Right atrium auricular region (tissue), 2 donors: ENCODE results near the gene LGALSL. TPM values are rescaled to one million over a fixed set of nuclear protein-coding genes. Genes with fewer than 3 reads are reported as not detected.

Experiments
- DNase-seq: peaks from one replicate; pipeline ENCODE4 v3.0.0-alpha.2; 2019; ENCODE audit warnings: low spot score
- H3K27ac ChIP-seq, 2 donors: fragments of 200-600 bp; sonication (generic); 1 replicate in 1 of 2; 2 replicates in 1 of 2; pipeline ENCODE4 v1.5.1; 2016 to 2019
- H3K27me3 ChIP-seq, 2 donors: fragments of 200-600 bp; sonication (generic); one replicate each; pipeline versions ENCODE4 v1.5.1 to v1.6.0; 2017 to 2019
- H3K36me3 ChIP-seq: fragments of 200-600 bp; sonication (generic); one replicate; pipeline ENCODE4 v1.5.1; 2016
- H3K4me1 ChIP-seq, 2 donors: fragments of 200-600 bp; sonication (generic); one replicate each; pipeline versions ENCODE4 v1.5.1 to v1.6.0; 2017 to 2019
- H3K4me3 ChIP-seq, 2 donors: fragments of 200-600 bp; sonication (generic); 1 replicate in 1 of 2; 2 replicates in 1 of 2; pipeline ENCODE4 v1.5.1; 2017 to 2019; ENCODE audit warnings: mild to moderate bottlenecking in 1 of 2, moderate library complexity in 1 of 2
- H3K9me3 ChIP-seq, 2 donors: fragments of 200-600 bp; sonication (generic); one replicate each; pipeline ENCODE4 v1.5.1; 2019
- total RNA-seq, 2 donors: library from RNA; depleted of rRNA; stranded (reverse); fragments of >200 nt; gene quantifications; one replicate each; pipeline ENCODE4 v1.1.0, GENCODE V29; 2016
- TF ChIP-seq, protein P1 (sequence below), 2 donors: fragments of 200-600 bp; sonication (generic); IDR thresholded peaks; one replicate each; pipeline ENCODE4 v1.5.1; 2019; ENCODE audit warnings: antibody characterized with exemption in 2 of 2

Gene LGALSL
- total RNA-seq, 2 donors from 2014 or later = 15.4 to 19.1 TPM

- Histone ChIP-seq H3K36me3 (no peaks in the 10 kb centered on the region), H3K9me3 (no peaks in the 10 kb centered on the region), H3K4me1 (no peaks in the 10 kb centered on the region), H3K27me3 (no peaks in the 10 kb centered on the region), H3K27ac (no peak overlapping the region), H3K4me3 (no peak overlapping the region)
- TF ChIP-seq, protein P1, sequence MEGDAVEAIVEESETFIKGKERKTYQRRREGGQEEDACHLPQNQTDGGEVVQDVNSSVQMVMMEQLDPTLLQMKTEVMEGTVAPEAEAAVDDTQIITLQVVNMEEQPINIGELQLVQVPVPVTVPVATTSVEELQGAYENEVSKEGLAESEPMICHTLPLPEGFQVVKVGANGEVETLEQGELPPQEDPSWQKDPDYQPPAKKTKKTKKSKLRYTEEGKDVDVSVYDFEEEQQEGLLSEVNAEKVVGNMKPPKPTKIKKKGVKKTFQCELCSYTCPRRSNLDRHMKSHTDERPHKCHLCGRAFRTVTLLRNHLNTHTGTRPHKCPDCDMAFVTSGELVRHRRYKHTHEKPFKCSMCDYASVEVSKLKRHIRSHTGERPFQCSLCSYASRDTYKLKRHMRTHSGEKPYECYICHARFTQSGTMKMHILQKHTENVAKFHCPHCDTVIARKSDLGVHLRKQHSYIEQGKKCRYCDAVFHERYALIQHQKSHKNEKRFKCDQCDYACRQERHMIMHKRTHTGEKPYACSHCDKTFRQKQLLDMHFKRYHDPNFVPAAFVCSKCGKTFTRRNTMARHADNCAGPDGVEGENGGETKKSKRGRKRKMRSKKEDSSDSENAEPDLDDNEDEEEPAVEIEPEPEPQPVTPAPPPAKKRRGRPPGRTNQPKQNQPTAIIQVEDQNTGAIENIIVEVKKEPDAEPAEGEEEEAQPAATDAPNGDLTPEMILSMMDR (IDR thresholded peaks at IDR 0.05) = no peak
- no peak for DNase-seq
Measured at GRCh38 chr2:64501946-64502345, 48.0 kb downstream of the LGALSL start.

- TF ChIP-seq, protein P1 (IDR thresholded peaks at IDR 0.05) = no peak
- Histone ChIP-seq H3K27ac (no peak overlapping the region), H3K4me1 (no peaks in the 10 kb centered on the region), H3K36me3 (no peaks in the 10 kb centered on the region), H3K4me3 (no peak overlapping the region), H3K27me3 (no peaks in the 10 kb centered on the region), H3K9me3 (no peaks in the 10 kb centered on the region)
- no peak for DNase-seq
Measured at GRCh38 chr2:64502860-64503259, 48.9 kb downstream of the LGALSL start.

DNA sequence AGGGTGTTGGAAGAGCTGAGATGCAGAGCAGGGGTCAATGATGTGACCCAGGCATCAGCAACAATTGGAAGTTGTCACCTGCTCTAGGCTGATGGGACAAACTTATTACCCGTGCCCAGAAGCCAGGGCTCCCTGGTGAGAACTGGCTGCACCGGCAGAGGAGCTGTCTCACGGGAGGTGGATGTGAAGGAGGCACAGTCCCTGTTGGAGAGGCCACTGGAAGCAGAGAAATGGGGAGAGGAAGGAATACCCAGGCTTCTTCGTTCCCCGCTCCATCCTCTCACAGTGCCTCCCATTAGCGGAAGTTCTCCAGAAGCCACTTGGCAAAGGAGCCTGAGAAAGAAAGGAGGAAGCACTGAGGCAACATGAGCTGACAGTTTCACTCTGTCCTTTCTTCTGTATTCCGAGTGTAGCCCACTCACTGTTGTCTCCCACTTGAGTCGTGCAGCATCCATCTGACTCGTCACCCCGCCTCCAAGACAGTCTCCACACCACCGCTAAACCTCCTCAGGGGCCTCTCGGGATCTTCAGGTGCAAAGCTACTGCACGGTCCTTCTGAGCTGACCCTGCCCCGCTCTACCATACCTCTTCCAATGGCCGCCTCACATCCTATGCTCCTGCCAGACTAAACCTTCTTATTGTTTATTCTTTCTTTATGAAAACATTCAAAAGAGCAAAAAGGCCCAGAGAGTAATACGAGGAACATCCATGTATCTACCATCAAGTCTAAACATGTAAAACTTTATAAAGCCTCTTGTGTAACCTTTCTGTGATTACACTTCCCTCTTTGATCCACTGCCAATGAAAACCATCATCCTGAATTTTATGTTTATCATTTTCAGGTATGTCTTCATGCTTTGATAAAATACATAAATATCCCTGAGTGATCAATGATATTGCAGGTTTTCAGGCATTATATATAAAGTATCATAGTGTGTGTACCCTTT lies 51.1 kb downstream of the LGALSL start:
- no peak overlapping the region for H3K27ac ChIP-seq
- no peaks in the 10 kb centered on the region for H3K9me3 ChIP-seq
- no peaks in the 10 kb centered on the region for H3K36me3 ChIP-seq
- no peak overlapping the region for H3K4me3 ChIP-seq
- DNase-seq = no peak
- no peaks in the 10 kb centered on the region for H3K27me3 ChIP-seq
- TF ChIP-seq, protein P1 (IDR thresholded peaks at IDR 0.05) = no peak
- H3K4me1 ChIP-seq = no peaks in the 10 kb centered on the region

DNA sequence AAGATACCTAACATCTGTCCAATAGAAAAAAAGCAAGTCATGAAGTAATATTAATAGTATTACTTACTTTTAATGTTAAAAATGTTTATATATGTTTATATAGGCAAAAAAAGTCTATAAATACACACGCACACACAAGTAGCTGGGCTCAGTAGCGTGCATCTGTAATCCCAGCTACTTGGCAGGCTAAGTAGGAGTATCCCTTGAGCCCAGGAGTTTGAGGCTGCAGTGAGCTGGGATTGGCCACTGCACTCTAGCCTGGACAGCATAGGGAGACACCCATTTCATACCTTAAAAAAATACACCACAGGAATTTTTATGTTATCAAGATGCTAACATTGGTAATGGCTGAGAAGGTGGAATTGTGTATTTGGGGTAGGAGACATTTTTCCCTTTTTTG lies 52.7 kb downstream of the LGALSL start:
- no peak overlapping the region for H3K4me3 ChIP-seq
- DNase-seq = no peak
- no peaks in the 10 kb centered on the region for H3K9me3 ChIP-seq
- H3K27me3 ChIP-seq = no peaks in the 10 kb centered on the region
- H3K27ac ChIP-seq = no peak overlapping the region
- no peaks in the 10 kb centered on the region for H3K36me3 ChIP-seq
- TF ChIP-seq, protein P1 (IDR thresholded peaks at IDR 0.05) = no peak
- no peaks in the 10 kb centered on the region for H3K4me1 ChIP-seq

Other genes starting within 250 kb of the LGALSL start
- gene AFTPH, start 70.2 kb downstream of the LGALSL start, total RNA-seq = 10 to 100 TPM; 14.5 to 17.4 TPM
- 10 to 100 TPM; 15.8 to 22.2 TPM for gene SERTAD2, start 199.8 kb downstream of the LGALSL start, total RNA-seq